Epidermal melanocyte (primary cell): ENCODE data around the gene STON2.
A peak's percentile ranks its signal among the peaks of the same experiment; 100 is the strongest.

Experiments used
- DNase-seq: peaks from one replicate; pipeline ENCODE4 v3.0.0; 2011; ENCODE audit warnings: low spot score; ENCODE audit not compliant: insufficient read length

STON2 gene

DNA sequence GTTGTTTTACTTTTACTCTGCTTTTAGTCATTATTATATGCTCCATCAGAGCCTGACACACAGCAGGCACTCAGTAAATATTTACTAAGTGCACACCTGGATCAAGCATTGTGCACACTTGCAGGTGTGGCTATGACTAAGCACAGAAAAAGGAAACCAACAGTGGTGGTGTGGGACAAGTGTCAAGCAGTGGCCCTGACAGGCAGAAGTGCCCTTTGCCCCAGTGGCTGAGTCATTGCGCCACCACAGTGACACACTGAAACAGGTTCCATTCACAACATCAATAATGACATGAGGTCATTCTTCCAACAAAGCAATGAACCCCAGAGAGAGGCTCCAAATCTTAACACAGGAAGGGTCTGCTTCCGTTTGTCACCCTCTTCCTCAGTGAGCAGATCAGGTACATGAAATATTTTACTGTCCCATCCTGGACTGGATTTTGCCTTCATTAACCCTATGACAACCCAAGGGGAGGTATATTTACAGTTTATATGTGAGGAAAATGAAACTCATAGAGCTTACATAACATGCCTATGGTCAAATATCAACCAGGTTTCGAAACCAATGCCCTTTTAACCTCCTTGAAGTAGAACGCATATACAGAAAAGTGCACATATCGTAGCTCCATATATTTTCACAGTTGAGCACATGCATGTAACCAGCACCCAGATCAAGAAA is 96.7 kb downstream of the STON2 start:
- DNase-seq = no peak

DNA sequence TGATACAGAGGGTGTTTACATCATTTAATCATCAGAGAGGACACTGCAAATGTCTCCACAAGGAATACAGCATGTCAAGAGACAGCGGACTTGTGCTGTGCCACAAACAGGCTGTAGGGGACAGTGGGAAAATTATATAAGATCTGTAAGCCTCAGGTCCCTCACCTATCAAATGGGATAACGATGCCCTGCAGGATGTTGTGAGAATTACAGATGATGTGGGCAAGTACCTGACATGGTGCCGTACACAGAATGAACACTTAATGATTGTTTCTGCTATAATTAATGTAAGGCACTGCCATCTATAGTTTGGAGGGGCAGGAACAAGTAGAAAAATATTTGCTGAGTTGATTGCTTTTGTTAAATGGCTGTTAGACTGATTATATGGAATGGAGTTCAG is 97.5 kb downstream of the STON2 start:
- no peak for DNase-seq

GRCh38 chr14:81301813-81302212 is 98.3 kb downstream of the STON2 start:
- no peak for DNase-seq

GRCh38 chr14:81301371-81301770 is 98.8 kb downstream of the STON2 start:
- DNase-seq = no peak

DNA sequence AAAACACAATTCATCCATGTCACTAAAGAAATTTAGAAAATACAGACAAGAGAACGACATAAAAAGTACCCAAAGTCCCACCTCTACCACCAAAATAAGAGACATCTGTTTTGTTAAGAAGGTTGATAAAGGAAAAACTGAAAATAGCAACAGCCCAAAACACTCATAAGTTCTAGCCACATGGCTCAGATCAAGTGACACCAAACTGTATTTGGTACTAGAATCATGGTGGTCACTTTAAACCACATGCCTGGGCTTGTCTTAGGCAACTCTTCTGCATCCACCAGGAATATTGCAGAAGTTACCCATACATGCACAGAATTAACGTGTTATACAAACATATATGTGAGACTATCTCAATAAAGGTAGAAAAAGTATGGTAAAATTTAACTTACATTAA is 101.2 kb downstream of the STON2 start:
- no peak for DNase-seq

DNA sequence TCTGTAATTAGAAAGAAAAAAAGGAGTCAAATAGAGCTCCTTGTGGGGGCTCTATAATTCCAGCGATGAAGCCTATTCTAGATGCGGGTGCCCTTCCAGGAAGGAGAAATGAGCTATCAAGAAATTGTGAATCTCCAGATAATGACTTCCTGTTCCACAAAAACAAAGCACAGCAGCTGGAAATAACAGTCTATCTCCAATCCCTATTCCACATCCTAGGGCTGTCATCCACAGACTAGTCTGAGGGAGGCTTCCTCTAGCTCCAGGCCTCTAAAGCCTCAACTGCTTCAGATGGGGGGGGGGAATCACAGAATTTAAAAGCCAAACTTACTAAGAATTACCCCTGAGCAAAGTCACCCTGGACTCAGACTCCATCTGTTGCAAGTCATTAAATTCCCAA is 102.0 kb downstream of the STON2 start:
- DNase-seq = no peak

GRCh38 chr14:81295958-81296923 is 103.9 kb downstream of the STON2 start:
- DNase-seq = no peak

DNA sequence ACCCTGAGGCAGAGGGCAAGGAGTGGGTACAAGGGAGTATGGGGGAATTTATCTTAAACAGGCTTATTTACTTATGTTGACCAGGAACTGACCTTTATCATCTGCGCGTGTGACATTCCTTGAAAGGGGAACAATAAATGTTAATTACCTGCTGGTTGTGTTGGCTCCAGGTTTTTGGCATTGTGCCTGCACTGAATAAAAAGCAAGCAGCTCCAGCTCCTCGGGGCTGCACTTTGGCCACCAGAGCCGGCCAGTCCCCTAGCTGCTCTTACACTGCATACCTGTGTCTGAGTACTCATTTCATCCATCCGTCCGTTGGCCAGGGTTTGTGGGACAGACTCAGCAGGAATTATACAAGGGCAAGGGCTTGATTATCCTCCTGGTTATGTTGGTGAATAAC is 110.6 kb downstream of the STON2 start:
- DNase-seq = no peak

DNA sequence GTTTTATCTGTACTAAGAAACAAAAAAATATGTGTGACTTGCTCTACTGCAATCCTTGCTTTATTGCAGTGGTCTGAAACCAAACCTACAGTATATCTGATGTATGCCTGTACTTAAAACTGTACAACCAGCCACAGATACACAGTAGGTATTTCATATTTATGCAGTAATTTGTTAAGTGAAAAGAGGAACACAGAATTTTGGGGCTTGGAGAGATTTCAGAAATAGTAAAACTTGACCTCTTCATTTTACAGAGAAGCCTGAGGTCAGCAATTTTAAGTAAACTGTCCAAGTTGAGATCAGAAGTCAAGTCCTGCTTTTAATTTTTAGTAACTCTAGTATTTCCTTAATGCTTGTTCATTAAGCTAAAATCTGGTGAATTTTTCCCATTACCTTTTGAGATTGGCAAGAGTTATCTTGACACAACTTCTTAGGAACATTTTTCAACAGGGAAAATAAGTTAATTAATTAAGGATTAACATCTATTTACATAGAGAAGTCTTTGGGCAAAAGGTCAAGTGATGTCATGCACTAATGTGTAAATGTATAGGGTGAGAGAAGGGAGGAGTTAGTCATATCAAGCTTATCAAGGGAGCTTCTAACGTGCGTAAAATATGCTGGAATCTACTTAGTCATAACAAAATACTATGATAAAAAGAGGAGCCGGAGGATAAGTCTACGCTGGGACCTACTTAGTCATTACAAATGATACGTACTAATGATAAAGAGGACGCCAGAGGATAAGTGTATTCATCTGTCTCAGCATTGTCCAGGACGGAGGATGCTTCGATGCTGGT is 113.4 kb downstream of the STON2 start:
- no peak for DNase-seq

- DNase-seq = no peak
Observed at GRCh38 chr14:81285245-81285644, 114.9 kb downstream of the STON2 start.

DNA sequence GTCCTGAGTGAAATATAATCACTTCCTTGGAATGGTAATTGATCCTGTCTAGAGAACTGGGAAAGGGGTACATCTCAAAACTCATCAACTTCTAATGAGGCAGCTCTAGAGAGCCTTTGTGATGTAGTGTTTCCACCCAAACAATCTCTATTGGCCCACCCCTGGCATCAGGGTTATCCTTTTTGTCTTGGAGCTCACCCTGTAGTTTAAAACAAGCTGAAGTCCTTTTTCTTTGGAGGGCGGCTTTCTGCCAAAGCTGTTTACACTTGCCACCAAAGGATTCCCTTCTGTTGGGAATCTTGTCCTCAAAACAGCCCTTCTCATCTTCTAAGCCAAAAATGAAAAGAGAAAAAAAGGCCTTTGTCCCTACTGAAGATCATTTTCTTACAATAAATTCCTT is 118.8 kb downstream of the STON2 start:
- no peak for DNase-seq

DNA sequence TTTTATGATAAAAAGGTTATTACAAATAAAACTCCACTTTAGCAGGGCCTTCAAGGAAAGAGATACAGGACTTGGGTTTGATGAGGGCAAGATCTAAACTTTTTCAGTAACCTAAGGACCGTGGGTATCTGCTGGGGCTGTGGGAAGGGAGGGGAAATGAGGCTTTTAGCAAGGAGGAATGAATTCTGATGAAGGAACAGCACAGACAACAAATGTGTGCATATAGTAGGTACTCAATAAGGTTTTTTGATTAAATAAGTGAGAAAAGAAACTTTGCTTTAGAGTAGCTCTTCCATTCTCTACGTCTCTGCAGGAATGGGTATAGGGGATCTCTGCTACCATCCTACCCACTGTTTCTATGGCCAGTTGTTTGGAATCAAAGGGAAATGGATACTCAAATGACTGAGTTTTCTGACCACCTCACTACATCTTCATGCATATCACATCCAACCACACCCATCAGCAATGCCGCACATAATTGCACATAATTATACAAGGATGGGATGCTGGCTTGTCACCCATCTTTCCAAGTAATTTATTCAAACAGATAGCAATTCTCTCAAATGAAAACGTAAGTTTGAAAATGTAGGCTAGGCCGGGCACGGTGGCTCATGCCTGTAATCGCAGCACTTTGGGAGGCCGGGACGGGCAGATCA is 119.9 kb downstream of the STON2 start:
- DNase-seq = no peak

- DNase-seq = no peak
Observed at GRCh38 chr14:81277096-81277495, 123.0 kb downstream of the STON2 start.

GRCh38 chr14:81276073-81277069 is 123.8 kb downstream of the STON2 start:
- DNase-seq = no peak

DNA sequence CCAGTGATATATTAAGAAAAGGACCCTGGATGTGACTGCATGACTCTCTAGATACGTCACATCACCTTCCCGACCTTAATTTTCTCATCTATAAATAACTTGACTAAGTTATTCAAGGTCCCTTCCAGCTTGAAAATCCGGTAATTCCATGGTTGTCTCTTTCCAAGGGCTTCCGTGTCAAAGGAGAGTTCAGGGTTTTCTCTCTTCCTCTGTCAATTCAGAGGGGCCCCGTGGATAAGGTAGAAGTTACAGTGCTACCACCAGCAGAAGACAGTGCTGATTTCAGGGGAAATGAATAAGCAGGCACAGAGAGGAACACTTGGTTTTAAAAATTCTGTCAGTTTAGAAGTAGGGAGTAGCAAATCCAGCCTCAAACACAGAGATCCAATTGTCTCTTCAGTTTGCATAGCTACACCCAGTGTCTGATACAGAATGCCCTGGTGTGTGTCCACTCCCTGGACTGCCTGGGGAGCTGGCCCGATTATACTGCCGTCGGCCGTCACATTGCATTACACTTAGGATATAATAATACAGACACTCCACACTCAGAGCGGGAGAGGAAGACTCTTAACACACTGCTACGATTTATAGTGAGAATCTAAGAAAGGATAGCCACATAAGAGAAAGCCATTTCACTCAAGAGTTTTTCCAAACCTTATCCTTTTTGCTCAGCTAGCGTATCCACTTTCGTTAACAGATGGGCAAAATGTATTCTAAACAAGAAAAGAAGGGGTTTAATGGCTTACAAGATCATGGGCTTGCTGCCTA is 124.6 kb downstream of the STON2 start:
- DNase-seq = peak; percentile 62

GRCh38 chr14:81273961-81274575 is 126.1 kb downstream of the STON2 start:
- no peak for DNase-seq

- no peak for DNase-seq
Observed at GRCh38 chr14:81273521-81273920, 126.6 kb downstream of the STON2 start.

GRCh38 chr14:81272317-81272716 is 127.8 kb downstream of the STON2 start:
- DNase-seq = no peak

GRCh38 chr14:81269979-81270375 is 130.1 kb downstream of the STON2 start:
- no peak for DNase-seq
